LoVo (cell line): ENCODE measurements around the gene C19orf12.
A peak's percentile ranks its signal among the peaks of the same experiment; 100 is the strongest.

ENCODE experiments used
- DNase-seq: peaks from one replicate; pipeline ENCODE4 v3.0.0-alpha.2; 2016; ENCODE audit warnings: low spot score

The C19orf12 gene

DNA sequence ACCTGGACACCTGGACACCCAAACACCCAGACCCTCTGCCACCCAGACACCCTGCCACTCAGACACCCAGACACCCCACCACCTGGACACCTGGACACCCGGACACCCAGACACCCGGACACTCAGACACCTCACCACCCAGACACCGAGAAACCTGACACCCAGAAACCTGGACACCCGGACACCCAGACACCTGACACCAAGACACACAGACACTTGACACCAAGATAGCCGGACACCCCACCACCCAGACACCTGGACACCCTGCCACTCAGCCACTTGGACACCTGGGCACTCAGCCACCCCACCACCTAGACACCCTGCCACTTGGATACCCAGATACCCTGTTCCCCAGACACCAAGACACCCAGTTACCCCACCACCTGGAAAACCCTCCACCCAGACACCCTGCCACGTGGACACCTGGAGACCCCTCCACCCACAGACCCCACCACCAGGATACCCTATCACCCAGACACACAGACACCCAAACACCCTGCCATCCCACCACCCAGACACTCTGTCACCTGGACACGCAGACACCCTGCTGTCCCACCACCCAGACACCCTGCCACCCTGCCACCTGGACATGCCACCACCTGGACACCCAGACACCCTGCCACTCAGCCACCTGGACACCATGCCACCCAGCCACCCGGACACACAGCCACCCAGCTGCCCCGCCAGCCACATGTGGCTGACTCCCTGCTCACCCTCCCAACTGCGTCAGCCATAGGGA is 17.4 kb downstream of the C19orf12 start:
- no peak for DNase-seq

- no peak for DNase-seq
Observed at GRCh38 chr19:29696565-29696846, 18.6 kb downstream of the C19orf12 start.

DNA sequence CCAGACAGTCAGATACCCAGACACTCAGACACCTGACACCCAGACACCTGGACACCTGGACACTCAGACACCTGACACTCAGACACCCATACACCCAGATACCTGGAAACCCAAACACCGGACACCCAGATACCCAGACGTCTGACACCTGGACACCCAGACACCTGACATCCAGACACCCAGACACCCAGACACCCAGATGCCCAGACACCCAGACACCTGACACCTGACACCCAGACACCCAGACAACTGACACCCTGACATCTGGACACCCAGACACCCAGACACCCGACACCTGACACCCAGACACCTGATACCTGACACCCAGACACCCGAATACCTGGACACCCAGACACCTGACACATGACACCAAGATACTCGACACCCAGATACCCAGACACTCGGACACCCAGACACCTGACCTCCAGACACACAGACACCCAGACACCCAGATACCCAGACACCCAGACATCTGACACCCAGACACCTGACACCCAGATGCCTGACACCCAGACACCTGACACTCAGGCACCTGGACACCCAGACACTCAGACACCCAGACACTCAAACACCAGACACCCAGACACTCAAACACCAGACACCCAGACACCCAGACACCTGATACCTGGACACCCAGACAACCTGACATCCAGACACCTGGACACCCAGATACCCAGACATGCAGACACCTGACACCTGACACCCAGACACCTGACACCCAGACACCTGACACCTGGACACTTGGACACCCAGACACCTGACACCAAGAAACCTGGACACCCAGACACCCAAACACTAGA is 19.1 kb downstream of the C19orf12 start:
- no peak for DNase-seq

DNA sequence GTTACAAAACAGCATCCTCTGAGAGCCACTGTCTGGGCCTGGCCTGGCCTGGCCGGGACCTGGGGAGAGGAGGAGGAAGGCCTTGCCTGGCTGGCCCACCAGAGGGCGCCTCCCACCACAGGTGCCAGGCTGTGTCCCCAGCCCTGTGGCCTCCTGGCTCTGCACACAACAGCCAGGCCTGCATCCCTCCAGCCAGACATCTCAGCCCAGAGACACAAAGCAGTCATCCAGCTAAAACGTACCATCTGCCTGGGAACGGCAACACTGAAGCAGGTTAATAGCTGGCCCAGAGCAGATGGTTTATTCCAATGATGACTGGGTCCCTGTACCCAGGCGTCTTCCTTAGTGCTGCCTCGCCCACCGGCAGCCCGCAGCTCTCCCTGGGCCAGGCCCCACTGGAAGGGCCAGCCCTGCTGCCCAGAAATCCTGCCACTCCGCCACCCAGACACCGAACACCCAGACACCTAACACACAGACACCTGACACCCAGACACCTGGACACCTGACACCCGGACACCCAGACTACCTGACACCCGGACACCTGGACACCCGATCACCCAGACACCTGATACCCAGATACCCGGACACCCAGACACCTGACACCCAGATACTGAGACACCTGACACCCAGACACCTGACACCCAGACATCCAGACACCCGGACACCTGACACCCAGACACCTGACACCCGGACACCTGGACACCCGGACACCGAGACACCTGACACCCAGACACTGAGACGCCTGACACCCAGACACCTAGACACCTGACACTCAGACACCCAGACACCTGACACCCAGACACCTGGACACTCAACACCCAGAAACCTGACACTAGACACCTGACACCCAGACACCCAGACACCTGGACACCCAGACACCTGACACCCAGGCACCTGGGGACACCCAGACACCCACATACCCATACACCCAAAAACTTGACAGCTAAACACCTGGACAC is 20.1 kb downstream of the C19orf12 start:
- DNase-seq, result peak; percentile 49

DNA sequence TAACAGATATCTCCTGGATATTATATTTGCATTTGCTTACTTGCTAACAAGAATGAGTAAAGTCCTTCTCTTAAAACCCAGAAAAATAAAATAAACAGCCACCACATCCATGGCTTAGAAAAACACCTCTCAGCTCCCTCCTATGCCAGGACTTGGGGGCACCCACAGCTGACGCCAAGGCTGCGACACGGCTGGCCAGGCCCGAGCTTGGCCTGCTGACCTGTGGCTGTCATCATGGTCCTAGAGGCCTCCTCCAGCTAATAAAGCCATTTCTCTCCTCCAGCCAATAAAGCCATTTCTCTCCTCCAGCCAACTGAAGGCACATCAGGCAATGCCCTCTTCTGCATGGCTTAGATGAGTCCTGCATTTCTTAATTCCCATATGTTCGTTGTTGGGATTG is 20.9 kb downstream of the C19orf12 start:
- DNase-seq, result no peak

DNA sequence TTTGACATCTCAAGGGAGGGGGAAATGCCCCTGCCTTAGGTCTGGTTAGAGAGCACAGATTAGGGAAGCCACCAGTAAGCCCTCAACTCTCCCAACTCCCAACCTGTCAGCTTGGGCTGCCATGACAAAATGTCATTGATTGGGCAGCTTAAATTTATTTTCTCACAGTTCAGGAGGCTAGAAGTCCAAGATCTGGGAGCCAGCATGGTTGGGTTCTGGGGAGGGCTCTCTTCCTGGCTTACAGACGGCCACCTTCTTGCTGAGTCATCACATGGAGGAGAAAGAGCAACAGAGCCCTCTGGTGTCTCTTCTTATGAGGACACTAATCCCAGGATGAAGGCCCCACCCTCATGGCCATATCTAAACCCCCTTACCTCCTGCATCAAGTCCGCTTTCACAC is 24.2 kb downstream of the C19orf12 start:
- no peak for DNase-seq

DNA sequence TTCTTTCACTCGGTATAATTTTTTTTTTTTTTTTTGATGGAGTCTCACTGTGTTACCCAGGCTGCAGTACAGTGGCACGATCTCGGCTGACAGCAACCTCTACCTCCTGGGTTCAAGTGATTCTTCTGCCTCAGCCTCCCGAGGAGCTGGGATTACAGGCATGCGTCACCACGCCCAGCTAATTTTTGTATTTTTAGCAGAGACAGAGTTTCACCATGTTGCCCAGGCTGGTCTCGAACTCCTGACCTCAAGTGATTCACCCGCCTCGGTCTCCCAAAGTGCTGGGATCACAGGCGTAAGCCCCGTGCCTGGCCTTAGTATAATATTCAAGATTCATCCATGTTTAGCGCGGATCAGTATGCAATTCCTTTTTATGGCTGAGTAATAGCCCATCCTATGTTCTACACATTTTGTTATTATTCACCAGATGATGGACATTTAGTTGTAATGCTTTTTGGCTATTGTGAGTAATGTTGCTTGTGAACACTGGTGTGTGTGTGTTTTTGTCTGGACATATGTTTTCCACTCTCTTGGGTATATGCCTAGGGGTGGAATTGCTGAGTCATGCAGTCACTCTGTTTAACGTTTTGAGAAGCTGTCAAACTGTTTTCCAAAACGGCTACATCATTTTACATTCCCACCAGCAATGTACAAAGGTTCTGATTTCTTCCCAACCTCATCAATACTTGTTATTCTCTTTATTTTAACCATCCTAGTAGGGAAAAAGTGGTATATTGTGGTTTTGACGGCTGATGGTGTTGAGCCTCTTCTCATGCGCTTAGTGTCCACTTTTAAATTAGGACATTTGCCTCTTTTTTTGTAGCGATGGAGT is 26.9 kb downstream of the C19orf12 start:
- no peak for DNase-seq

GRCh38 chr19:29687244-29687896 is 27.7 kb downstream of the C19orf12 start:
- DNase-seq, result peak; percentile 30

DNA sequence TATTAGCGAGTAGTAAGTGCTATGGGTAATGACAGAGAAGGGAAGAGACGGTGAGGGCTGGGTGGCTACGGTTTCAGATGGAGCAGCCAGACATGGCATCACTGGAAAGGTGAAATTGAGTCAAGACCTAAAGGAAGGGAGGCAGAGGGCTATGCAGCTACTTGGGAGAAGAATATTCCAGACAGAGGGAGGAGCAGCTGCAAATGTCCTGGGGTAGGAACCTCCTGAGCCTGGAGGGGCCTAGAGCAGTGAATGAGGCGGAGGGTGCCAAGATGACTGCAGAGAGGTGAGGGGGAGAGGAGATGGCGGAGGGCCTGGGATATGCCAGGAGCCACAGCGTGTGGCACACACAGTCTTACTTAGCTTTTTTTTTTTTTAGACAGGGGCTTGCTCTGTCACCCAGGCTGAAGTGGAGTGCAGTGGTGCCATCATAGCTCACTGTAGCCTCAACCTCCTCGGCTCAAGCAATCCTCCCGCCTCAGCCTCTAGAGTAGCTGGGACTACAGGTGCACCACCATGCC is 28.7 kb downstream of the C19orf12 start:
- DNase-seq, result no peak

- DNase-seq, result no peak
Observed at GRCh38 chr19:29685326-29685725, 29.7 kb downstream of the C19orf12 start.

GRCh38 chr19:29683009-29683408 is 32.1 kb downstream of the C19orf12 start:
- DNase-seq, result no peak

DNA sequence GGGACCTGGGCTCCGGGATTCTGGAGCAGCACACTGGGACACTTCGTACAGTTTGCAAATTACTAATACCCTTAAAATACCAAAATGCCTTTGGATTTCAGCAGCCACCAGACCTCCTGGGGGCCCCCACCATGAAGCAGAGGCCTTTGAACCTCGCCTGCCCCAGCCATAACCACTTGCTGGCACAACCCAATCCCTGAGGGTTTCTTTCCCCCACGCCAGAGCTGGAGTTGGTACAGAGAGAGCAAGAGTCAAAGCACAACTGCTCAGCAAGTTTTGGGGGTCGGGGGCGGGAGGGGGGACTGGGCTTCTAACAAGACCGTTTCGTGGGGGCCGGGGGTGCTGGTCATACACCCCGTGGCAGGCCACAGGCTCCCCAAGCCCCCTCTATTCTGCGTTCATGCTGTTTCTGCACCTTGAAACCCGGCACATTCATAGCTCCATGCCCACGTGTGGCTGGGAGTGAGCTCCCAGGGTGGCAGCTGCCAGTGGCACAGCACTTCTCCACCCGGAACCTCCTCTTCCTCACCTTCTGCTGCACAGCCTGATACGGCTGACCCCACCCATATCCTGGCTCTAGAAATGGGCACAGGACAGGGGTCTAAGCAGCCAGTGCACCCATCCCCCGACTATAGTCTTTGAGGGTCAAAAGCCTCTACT is 32.7 kb downstream of the C19orf12 start:
- DNase-seq, result no peak

GRCh38 chr19:29681422-29682235 is 33.4 kb downstream of the C19orf12 start:
- no peak for DNase-seq

GRCh38 chr19:29680937-29681336 is 34.1 kb downstream of the C19orf12 start:
- DNase-seq, result no peak

GRCh38 chr19:29680447-29680846 is 34.6 kb downstream of the C19orf12 start:
- no peak for DNase-seq

- DNase-seq, result no peak
Observed at GRCh38 chr19:29679598-29680210, 35.4 kb downstream of the C19orf12 start.

- DNase-seq, result no peak
Observed at GRCh38 chr19:29678484-29679106, 36.5 kb downstream of the C19orf12 start.

DNA sequence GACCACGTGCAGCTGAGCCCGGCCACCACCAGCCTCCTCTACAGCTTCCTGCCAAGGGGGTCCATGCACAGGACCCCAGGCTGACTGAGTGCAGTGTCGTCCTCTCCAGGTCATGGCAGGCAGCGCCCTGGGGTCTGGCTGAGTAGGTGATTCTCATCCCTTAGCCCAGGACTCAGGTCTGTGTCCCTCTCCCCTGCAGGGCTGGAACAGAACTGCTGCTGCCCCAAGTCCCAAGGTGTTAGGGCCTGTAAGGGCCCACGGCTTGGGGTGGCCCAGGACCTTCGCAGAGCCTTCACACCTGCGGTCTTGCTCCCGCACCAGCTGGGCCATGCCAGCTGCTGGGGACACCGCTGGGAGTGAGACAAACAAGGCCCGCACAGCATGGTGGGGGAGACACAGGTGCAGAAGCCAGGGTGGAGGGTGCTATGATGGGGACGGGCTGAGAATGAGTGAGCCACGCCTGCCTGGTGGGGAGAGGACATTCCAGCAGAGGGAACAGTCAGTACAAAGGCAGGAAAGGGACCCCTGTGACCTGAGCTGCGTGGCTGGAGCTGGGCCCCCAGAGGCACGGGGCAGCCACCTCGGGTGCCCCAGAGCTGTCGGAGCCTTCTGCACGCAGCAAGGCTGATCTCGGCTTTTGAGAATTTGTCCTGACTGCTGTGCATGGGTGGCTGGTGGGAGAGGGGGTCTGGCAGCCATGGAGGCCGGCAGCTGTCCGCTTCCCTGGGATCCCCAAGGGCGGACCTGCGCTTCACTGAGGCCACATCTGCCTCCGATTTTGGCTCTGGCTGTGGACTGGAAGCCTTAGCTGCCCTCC is 37.9 kb downstream of the C19orf12 start:
- DNase-seq, result no peak
